GM12874 (cell line): ENCODE results near the gene ST6GALNAC6.

Source experiments
- TF ChIP-seq, protein P1 (sequence below): IDR thresholded peaks from 2 replicates; pipeline ENCODE4 v1.5.1; 2011; ENCODE audit warnings: low read depth, mild to moderate bottlenecking, control low read depth, low read length, moderate library complexity; ENCODE audit not compliant: insufficient read depth

ST6GALNAC6 gene

DNA sequence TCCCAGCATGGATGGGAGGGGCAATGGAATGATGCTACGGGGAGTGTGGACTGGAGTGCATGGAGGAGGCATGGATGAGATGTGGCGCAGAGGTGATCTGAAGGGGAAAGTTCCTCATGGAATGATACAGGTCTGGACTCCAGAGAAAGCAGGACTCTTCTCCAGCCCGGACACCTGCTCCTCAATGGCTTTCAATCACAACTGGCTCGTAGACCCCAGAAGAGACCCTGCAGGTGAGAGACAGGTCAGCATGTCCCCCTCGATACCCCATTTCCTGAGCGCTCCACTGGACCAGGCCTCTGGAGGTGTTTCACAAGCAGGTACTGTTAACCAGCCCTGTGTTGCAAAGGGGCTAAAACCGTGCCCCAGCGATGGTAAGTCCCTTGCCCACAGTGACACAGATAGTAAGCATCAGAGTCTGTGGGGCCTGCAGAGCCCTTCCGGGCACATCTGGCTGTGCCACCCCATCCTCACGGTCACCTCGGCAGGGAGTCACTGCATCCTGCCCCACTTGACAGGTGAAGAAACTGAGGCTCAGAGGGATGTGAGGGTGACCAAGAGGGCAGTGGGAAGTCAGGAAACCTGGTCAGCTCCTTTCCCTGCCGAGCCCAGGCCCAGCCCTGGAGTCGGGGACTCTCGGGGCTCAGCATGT, 43.7 kb upstream of the ST6GALNAC6 start:
- TF ChIP-seq, protein P1, sequence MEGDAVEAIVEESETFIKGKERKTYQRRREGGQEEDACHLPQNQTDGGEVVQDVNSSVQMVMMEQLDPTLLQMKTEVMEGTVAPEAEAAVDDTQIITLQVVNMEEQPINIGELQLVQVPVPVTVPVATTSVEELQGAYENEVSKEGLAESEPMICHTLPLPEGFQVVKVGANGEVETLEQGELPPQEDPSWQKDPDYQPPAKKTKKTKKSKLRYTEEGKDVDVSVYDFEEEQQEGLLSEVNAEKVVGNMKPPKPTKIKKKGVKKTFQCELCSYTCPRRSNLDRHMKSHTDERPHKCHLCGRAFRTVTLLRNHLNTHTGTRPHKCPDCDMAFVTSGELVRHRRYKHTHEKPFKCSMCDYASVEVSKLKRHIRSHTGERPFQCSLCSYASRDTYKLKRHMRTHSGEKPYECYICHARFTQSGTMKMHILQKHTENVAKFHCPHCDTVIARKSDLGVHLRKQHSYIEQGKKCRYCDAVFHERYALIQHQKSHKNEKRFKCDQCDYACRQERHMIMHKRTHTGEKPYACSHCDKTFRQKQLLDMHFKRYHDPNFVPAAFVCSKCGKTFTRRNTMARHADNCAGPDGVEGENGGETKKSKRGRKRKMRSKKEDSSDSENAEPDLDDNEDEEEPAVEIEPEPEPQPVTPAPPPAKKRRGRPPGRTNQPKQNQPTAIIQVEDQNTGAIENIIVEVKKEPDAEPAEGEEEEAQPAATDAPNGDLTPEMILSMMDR = no peak

DNA sequence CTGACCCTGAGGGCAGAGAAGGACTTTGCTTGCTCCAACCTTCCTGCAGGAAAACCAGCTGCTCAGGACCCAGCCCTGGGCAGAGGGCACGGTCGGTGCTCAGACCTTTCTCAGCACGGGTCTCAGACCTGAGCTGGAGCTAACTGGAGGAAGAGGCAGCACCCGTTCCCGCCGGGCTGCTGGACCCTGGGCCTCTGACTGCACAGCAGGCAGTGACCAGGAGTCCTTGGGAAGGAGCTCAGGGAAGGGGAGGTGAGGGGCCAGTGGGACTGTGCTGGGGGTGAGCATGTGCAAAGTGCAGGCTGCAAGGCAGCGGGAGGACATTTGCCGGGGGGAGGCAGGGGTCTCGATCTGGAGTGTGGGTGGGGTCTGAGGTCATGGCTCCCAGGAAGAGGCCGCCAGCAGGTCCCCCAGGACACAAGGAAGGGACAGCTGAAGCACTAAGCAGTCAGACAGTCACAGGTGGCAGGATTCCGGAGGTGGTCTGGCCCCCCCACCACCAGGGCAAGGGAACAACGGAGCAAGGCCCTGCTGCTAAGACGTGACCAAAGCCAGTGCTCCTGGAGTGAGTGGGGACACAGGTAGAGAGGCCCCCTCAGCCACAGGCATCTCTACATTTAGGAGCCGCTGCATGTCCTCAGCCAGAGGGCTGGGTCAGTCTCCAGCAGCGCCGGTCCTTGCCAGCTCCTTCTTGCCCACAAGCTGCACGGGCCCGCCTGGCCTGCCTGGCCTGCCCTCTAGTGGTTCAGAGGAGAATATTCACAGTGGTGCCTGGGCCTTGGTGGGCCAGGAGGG, 43.0 kb upstream of the ST6GALNAC6 start:
- TF ChIP-seq, protein P1 = peak; percentile 87

DNA sequence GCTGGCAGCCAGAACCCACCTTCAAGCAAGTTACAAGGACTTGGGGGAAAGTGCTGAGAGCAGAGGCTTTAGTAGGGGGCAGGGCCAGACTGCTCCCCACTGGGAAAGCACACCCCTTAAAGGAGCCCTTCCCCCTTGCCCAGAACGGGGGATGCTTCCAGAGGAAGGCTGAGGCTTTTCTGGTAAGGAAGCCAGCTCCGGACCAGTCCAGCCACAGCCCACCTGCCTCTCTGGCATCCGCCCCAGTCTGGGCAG, 42.5 kb upstream of the ST6GALNAC6 start:
- TF ChIP-seq, protein P1 = no peak

DNA sequence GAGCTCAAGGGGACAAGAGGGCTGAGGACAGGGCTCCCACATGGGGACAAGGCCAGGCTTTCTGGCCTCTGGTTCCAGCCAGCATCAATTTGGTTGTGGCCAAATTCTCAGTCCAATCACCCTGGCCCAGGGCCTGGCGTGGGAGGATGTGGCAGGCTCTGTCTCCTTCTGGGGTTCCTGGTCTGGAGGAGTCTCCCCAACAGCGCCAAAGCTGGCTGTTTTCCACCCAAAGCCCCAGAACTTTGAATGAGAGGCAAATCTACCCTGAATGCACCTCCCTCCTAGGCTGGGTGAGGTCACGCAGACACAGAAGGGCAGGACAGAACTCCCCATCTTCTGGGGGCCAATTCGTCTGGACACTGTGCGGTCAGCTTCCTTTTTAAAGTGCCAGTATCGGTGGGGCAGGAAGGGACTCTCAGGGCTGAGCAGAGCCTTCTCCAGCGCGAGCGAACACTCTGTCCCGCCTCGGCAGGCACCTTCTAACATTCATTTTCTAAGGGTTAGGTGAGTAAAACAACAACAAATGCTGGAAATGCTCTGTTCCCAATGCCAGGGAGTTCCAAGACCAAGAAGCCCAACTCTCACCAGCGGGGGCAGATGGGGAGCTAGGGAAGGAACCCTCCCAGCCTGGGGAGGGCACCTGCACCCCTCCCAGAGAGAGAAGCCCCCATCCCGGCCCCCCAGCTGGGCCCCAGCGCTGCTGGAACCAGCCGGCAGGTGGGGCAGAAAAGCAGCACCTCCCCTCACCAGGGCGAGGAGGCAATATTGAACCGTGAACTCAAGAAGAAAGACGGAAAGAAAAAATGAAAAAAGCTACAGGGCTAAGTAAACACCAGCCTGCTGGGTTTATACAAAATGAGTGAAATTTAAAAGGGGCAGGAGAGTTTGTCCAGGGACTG, 41.9 kb upstream of the ST6GALNAC6 start:
- TF ChIP-seq, protein P1 = no peak

DNA sequence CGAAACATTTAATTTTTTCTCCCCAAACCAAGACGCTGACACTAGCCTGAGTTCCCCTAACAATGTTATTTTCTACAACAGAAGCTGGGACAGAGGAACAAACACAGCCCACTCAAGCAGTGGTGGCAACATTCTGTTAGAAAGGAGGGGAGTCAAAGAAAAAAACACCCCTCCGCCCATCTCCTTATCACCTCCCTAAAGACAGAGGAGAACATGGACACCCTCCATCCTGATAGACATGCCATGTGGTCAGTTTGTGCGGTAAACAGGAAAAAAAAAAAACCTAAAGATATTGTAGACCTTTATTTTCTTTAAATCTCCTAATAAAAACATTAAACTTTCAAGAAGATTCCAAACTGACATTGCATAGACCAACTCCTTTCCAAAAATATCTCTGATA, 41.2 kb upstream of the ST6GALNAC6 start:
- TF ChIP-seq, protein P1 = no peak

DNA sequence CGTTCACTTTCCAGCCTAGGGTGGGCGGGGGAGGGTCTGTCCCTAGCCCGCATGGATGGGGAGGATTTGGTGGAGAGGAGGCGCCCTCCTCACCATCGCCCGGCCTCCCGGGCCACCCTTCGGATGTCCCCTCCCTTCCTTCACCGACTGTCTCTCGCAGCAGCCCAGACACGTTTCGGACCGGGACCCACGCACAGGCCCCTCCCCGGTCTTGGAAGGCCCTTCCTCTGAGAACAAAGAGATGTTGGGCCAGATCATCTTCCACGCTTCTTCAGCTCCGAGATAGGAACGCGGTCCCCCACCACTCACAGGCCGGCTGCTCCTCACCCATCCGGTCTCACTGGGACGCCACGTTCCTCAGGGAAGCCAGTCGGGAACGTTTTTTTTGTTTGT, 38.9 kb upstream of the ST6GALNAC6 start:
- TF ChIP-seq, protein P1 = no peak
